NCI-H2107 treated with DMSO at 0.1 percent for 48 hours (cell line): Measurements from ENCODE around the gene PIGB.
"Not testable (repeated sequence)": the region's sequence is repeated elsewhere in the genome, so short reads cannot be mapped to it uniquely, and the experiment has no call there.

Source experiments
- DNase-seq: peaks from one replicate; lab custom pipeline; 2025; ENCODE audit not compliant: unreplicated experiment; lab: John Stamatoyannopoulos, UW

PIGB gene

GRCh38 chr15:55372701-55373440, 53.8 kb downstream of the PIGB start:
- no peak for DNase-seq

- no peak for DNase-seq
Observed at GRCh38 chr15:55379095-55379494, 60.1 kb downstream of the PIGB start.

GRCh38 chr15:55381595-55381994, 62.6 kb downstream of the PIGB start:
- no peak for DNase-seq

- no peak for DNase-seq
Observed at GRCh38 chr15:55383687-55384086, 64.7 kb downstream of the PIGB start.

- DNase-seq = no peak
Observed at GRCh38 chr15:55387027-55387426, 68.0 kb downstream of the PIGB start.

- no peak for DNase-seq
Observed at GRCh38 chr15:55389264-55389607, 70.2 kb downstream of the PIGB start.

GRCh38 chr15:55394694-55395093, 75.7 kb downstream of the PIGB start:
- no peak for DNase-seq

- no peak for DNase-seq
Observed at GRCh38 chr15:55398243-55398642, 79.2 kb downstream of the PIGB start.

GRCh38 chr15:55400050-55400449, 81.0 kb downstream of the PIGB start:
- DNase-seq = not testable (repeated sequence)

GRCh38 chr15:55401786-55402246, 82.8 kb downstream of the PIGB start:
- no peak for DNase-seq

- no peak for DNase-seq
Observed at GRCh38 chr15:55402707-55403106, 83.7 kb downstream of the PIGB start.

- no peak for DNase-seq
Observed at GRCh38 chr15:55403531-55403930, 84.5 kb downstream of the PIGB start.
